LNCAP (cell line): ENCODE data around the gene SLC38A10.

Experiments used
- CTCF ChIP-seq: fragments of 450-650 bp; IDR thresholded peaks from 2 replicates; pipeline ENCODE4 v1.5.1; 2017; ENCODE audit warnings: mild to moderate bottlenecking

SLC38A10 gene

GRCh38 chr17:81328978-81329926 is 34.1 kb upstream of the SLC38A10 start:
- no peak for TF ChIP-seq CTCF

DNA sequence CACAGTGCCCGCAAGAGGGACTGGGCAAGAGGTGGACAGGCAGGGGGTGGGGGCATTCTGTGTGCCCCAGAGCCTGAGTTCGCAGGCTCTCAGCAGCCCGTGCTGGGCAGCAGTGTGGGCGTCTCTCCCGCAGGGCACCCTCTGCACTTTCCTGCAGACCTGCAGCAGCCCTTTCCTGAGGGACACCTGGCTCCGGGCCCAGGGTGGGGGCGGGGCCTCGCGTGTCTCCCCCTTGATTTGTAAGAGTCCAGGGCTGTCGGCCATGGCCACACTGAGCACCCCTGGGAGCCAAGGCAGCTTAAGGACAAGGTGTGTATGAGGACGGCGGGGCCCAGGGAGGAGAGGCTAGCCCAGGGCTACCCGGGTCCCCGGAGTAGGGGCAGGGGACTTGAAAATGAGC is 33.4 kb upstream of the SLC38A10 start:
- TF ChIP-seq CTCF: no peak

- TF ChIP-seq CTCF: no peak
Measured at GRCh38 chr17:81325714-81326358, 30.7 kb upstream of the SLC38A10 start.

- TF ChIP-seq CTCF: no peak
Measured at GRCh38 chr17:81324851-81325713, 30.0 kb upstream of the SLC38A10 start.

DNA sequence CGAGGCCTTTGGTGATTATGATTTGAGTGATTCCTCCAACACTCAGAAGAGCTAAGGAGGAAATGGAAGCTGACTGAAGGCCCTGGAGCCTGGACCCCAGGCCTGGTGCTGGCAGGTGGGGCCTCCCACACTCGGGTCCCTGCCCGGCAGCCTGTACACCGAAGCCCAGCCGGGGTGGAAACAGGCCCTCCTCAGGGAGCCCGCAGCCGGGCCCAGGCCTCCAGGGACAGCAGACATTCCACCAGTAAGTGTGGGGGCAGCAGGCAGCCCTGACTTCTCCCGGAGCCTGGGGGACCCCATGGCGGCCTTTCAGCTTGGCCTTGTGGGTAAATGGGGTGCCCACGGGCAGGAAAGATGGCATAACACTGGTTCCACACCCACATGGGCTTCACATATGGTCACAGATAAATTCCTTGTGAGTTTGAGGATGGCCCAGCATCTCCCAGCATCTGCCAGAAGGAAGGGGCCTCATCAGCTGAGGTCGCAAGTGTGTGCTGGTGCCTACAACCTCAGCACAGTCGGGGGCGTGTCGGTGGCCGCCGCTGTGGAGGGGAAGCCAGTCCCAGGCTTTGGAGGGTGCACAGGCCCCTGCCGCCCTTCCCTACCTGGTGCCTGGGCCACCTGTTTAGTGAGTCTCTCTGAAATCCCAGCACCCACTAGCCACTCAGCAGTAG is 29.2 kb upstream of the SLC38A10 start:
- no peak for TF ChIP-seq CTCF

GRCh38 chr17:81323411-81323868 is 28.3 kb upstream of the SLC38A10 start:
- no peak for TF ChIP-seq CTCF

DNA sequence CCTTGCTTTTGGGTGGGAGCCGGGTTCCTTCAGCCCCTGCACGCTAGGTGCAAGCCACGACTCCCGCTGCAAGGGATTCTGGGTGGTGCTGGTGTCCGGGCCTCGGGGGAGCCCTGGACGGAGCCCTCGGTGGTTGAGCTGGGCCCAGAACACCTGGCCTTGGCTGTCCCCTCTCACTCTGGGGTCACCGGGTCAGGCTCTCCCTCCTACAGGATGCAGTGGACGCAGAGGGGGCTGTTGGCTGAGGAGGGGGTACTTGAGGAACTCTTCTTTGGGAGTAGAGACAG is 27.9 kb upstream of the SLC38A10 start:
- no peak for TF ChIP-seq CTCF
